Endothelial cell of umbilical vein (primary cell): Measurements from ENCODE around the gene RHOC. TPM values are rescaled to one million over a fixed set of nuclear protein-coding genes. Genes with fewer than 3 reads are reported as not detected.

Experiments used
- BruUV-seq: library from RNA; stranded (reverse); fragments of 400-500 nt; replicated peaks from 2 replicates; lab custom pipeline; 2021; lab: Mats Ljungman, UMichigan
- CTCF ChIA-PET: fragments of 300-600, 350-600 bp; sonication (Branson Sonifier 250); formaldehyde crosslinking; loops from one replicate; lab custom pipeline; 2021; ENCODE audit warnings: antibody characterized with exemption, inconsistent platforms; lab: Charles Lee
- POLR2A ChIA-PET: fragments of 300-600, 350-600 bp; sonication (Branson Sonifier 250); formaldehyde crosslinking; loops from one replicate; lab custom pipeline; 2021; ENCODE audit warnings: antibody characterized with exemption, inconsistent platforms; lab: Charles Lee
- DNase-seq: peaks from one replicate; pipeline ENCODE4 v3.0.0-alpha.2; 2011; ENCODE audit warnings: low read depth, low spot score
- FAIRE-seq: peaks from 2 replicates; lab custom pipeline; 2011; peaks lifted over from hg19 to GRCh38; lab: Jason Lieb, UNC
- H2AFZ ChIP-seq: 2 replicates; pipeline ENCODE4 v1.6.0; 2012; ENCODE audit warnings: low read depth, low read length, control low read depth, inconsistent platforms
- H3K27ac ChIP-seq: 2 replicates; pipeline ENCODE4 v1.5.1; 2011; ENCODE audit warnings: low read depth, mild to moderate bottlenecking, control low read depth, low read length, moderate library complexity; ENCODE audit not compliant: insufficient read depth
- H3K27me3 ChIP-seq, 2 experiments: 2 replicates each; pipeline versions ENCODE4 v1.6.0 to v1.6.1; 2011; ENCODE audit warnings: low read length in 2 of 2, mixed read lengths in 1 of 2; ENCODE audit not compliant: control insufficient read depth in 2 of 2, insufficient read depth in 2 of 2
- H3K36me3 ChIP-seq, 2 experiments: 2 replicates in 1 of 2; 3 replicates in 1 of 2; pipeline ENCODE4 v1.5.1; 2011; ENCODE audit warnings: low read length in 2 of 2, mild to moderate bottlenecking in 1 of 2, moderate library complexity in 1 of 2; ENCODE audit not compliant: control insufficient read depth in 2 of 2, insufficient read depth in 2 of 2; ENCODE audit errors: extremely low read depth in 1 of 2
- H3K4me1 ChIP-seq: 3 replicates; pipeline ENCODE4 v1.5.1; 2011; ENCODE audit warnings: mild to moderate bottlenecking, low read length; ENCODE audit not compliant: control insufficient read depth, insufficient read depth; ENCODE audit errors: extremely low read depth
- H3K4me2 ChIP-seq: 2 replicates; pipeline ENCODE4 v1.6.1; 2011; ENCODE audit warnings: low read length, control low read depth, mixed read lengths; ENCODE audit not compliant: insufficient read depth
- H3K4me3 ChIP-seq, 3 experiments: fragments of 200-600 bp in 1 of 3; sonication (generic), shearing (Covaris generic) in 1 of 3; replicated peaks in 1 of 3; 2 replicates each; pipeline ENCODE4 v1.5.1; 2011 to 2016; ENCODE audit warnings: control low read depth in 3 of 3, low read length in 3 of 3, mild to moderate bottlenecking in 2 of 3, inconsistent platforms in 1 of 3, low read depth in 1 of 3, moderate library complexity in 1 of 3; ENCODE audit not compliant: insufficient read depth in 1 of 3
- H3K79me2 ChIP-seq: 2 replicates; pipeline ENCODE4 v1.6.0; 2012; ENCODE audit warnings: low read length, inconsistent platforms; ENCODE audit not compliant: control insufficient read depth, insufficient read depth
- H3K9ac ChIP-seq: replicated peaks from 2 replicates; pipeline ENCODE3; 2011; ENCODE audit warnings: low read length, control low read depth; ENCODE audit not compliant: insufficient read depth; ENCODE audit errors: extremely low read depth
- H3K9me1 ChIP-seq: replicated peaks from 3 replicates; pipeline ENCODE4 v1.6.0; 2011; ENCODE audit warnings: mild to moderate bottlenecking, low read length; ENCODE audit not compliant: control insufficient read depth, insufficient read depth; ENCODE audit errors: extremely low read depth
- H3K9me3 ChIP-seq: replicated peaks from 2 replicates; pipeline ENCODE4 v1.5.1; 2012; ENCODE audit warnings: low read length, inconsistent platforms; ENCODE audit not compliant: control insufficient read depth, insufficient read depth
- H4K20me1 ChIP-seq: replicated peaks from 2 replicates; pipeline ENCODE3; 2011; ENCODE audit warnings: mild to moderate bottlenecking, low read length; ENCODE audit not compliant: control insufficient read depth, insufficient read depth; ENCODE audit errors: extremely low read depth
- JUN ChIP-seq: IDR thresholded peaks from 2 replicates; pipeline ENCODE4 v1.6.1; 2011; ENCODE audit warnings: borderline replicate concordance, low read depth; ENCODE audit not compliant: insufficient read length, insufficient read depth
- POLR2A ChIP-seq: IDR thresholded peaks from 2 replicates; pipeline ENCODE4 v1.6.1; 2012; ENCODE audit warnings: low read depth, mild to moderate bottlenecking, control low read depth, low read length
- POLR2AphosphoS5 ChIP-seq: IDR thresholded peaks from 2 replicates; pipeline ENCODE4 v1.6.1; 2012; ENCODE audit warnings: low read depth, mild to moderate bottlenecking, control low read depth, low read length, moderate library complexity; ENCODE audit not compliant: insufficient read depth
- dilution Hi-C: fragments of 300-500 bp; cut with MboI; formaldehyde crosslinking; loops from one replicate; pipeline ENCODE4 v1.15.0; 2019; ENCODE audit warnings: low sequenced_read_pairs; ENCODE audit not compliant: extremely low pct_ligation_motif_present
- intact Hi-C: fragments of 100-400 bp; cut with micrococcal nuclease; formaldehyde crosslinking; loops from one replicate; pipeline ENCODE4 v1.10.0; 2022
- polyA plus RNA-seq, 4 experiments: library from polyadenylated mRNA; depleted of rRNA in 3 of 4; stranded (reverse) in 3 of 4; unstranded in 1 of 4; fragments of >200 nt; gene quantifications; 2 replicates each; pipeline versions ENCODE4 v1.2.1 to v1.2.3, GENCODE V29; 2011 to 2012; ENCODE audit warnings: missing spikeins in 1 of 4
- total RNA-seq: library from RNA; stranded (reverse); gene quantifications from 2 replicates; pipeline ENCODE4 v1.2.3, GENCODE V29; 2021
- TF ChIP-seq, protein P1 (sequence below), 2 donors: IDR thresholded peaks; 1 replicate in 1 of 2; 2 replicates in 1 of 2; pipeline ENCODE4 v1.5.1; 2011; ENCODE audit warnings: low read length in 2 of 2, mild to moderate bottlenecking in 2 of 2, moderate library complexity in 2 of 2, control low read depth in 1 of 2, inconsistent platforms in 1 of 2, low read depth in 1 of 2; ENCODE audit not compliant: insufficient read depth in 1 of 2; ENCODE audit errors: extremely low read depth in 1 of 2
- TF ChIP-seq, protein P2 (sequence below): IDR thresholded peaks from 2 replicates; pipeline ENCODE4 v1.6.1; 2011; ENCODE audit not compliant: insufficient read depth, insufficient read length

Gene RHOC
- total and polyA plus RNA-seq, 2 donors (not counting 3 experiments of a cell fraction or from before 2014, with no cell fraction given) = 699 to 1,244 TPM

DNA sequence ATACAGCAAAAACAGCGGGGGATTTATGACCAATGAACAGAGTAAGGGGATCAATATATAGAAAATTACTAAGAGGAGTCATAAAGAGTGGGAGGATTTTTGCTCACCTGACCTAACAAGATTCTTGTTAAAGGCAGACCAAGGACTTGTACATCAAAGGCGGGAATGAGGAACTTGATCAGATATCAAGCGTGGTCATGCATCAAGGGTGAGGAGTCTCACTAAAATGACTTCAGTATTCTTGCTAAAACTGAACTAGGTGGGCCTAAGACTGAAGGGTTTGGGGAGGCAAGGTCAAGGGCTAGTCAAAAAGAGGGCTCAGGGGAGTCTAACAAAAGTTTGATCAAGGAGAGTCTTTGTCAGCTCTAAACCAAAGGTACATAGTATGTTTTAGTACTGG lies 30.4 kb downstream of the RHOC start:
- BruUV-seq = no TSS peak
- Histone ChIP-seq H4K20me1 (peaks cover 2% of the 10 kb centered on the region), H3K4me1 (peaks cover 21% of the 10 kb centered on the region), H3K4me2 (no peak overlapping the region), H3K9me1 (no peaks in the 10 kb centered on the region), H3K9ac (no peak overlapping the region), H3K4me3 (no peak overlapping the region), H2AFZ (no peak overlapping the region), H3K27ac (no peak overlapping the region), H3K36me3 (peaks cover 0 to 4% of the 10 kb centered on the region in 2 experiments), H3K27me3 (no peaks in the 10 kb centered on the region), H3K79me2 (peaks cover 20% of the 10 kb centered on the region), H3K9me3 (no peaks in the 10 kb centered on the region)
- dilution Hi-C loops = no loop called here
- intact Hi-C loops = no loop called here
- FAIRE-seq (no peak), DNase-seq (no peak)
- CTCF ChIA-PET = interaction anchor here (0.5 to 5.0 kb wide), 2 partner anchors 31 to 49 kb away, joined by 4 to 33 read pairs; partner anchors contain the start of gene RHOC
- TF ChIP-seq JUN (no peak), POLR2AphosphoS5 (no peak), POLR2A (no peak)
- TF ChIP-seq, protein P1, sequence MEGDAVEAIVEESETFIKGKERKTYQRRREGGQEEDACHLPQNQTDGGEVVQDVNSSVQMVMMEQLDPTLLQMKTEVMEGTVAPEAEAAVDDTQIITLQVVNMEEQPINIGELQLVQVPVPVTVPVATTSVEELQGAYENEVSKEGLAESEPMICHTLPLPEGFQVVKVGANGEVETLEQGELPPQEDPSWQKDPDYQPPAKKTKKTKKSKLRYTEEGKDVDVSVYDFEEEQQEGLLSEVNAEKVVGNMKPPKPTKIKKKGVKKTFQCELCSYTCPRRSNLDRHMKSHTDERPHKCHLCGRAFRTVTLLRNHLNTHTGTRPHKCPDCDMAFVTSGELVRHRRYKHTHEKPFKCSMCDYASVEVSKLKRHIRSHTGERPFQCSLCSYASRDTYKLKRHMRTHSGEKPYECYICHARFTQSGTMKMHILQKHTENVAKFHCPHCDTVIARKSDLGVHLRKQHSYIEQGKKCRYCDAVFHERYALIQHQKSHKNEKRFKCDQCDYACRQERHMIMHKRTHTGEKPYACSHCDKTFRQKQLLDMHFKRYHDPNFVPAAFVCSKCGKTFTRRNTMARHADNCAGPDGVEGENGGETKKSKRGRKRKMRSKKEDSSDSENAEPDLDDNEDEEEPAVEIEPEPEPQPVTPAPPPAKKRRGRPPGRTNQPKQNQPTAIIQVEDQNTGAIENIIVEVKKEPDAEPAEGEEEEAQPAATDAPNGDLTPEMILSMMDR (IDR thresholded peaks at IDR 0.05; ENCODE audit: extremely low read depth in 1 of 2, insufficient read depth in 1 of 2, low read depth in 1 of 2, low read length in 2 of 2) = no peak
- TF ChIP-seq, protein P2, sequence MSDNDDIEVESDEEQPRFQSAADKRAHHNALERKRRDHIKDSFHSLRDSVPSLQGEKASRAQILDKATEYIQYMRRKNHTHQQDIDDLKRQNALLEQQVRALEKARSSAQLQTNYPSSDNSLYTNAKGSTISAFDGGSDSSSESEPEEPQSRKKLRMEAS = no peak
- POLR2A ChIA-PET = interaction anchor here (3.6 kb wide), 1 partner anchor 28 kb away, joined by 19 read pairs; no protein-coding TSS in a partner anchor
